GM12878 (cell line): Measurements from ENCODE around the gene MYOM1.

Experiments used
- EP300 ChIP-seq, 2 experiments: fragments of 150-350 bp in 1 of 2; IDR thresholded peaks; 2 replicates each; pipeline ENCODE4 v1.6.1; 2011 to 2012; ENCODE audit warnings: low read depth in 2 of 2, low read length in 2 of 2, borderline replicate concordance in 1 of 2, improper control_type of control experiment in 1 of 2, inconsistent platforms in 1 of 2; ENCODE audit not compliant: control insufficient read depth in 1 of 2
- HCFC1 ChIP-seq: fragments of 150-350 bp; IDR thresholded peaks from 2 replicates; pipeline ENCODE4 v1.6.1; 2014; ENCODE audit warnings: low read length
- SUPT20H ChIP-seq: IDR thresholded peaks from 2 replicates; pipeline ENCODE4 v1.6.1; 2011; ENCODE audit warnings: low read depth, mild to moderate bottlenecking, low read length, moderate library complexity, borderline replicate concordance; ENCODE audit not compliant: control insufficient read depth
- TAF1 ChIP-seq: IDR thresholded peaks from 2 replicates; pipeline ENCODE4 v1.6.1; 2011; ENCODE audit warnings: mild to moderate bottlenecking, low read depth, low read length, borderline replicate concordance
- TF ChIP-seq, protein P1 (sequence below): fragments of 450-650 bp; IDR thresholded peaks from 2 replicates; pipeline ENCODE4 v1.6.1; 2018; ENCODE audit warnings: borderline replicate concordance, mild to moderate bottlenecking; ENCODE audit not compliant: partially characterized antibody

DNA sequence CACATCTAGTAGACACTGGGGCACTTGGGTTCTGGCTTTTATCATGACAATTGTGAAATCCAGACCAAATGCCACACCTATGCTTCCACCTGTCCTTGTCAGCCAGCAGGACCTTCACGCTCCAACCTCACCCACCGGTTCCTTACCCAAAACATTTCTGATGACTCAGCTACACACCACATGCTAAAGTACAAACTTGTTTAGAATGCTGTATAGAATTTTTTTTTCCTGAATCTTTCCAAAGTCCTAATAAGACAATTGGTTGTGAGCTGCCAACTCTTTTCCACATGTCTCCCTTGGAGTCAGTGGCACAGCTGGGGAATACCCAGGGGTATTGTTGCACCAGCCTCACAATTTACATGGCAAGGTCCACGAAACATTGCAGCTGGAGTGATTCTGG, 131.3 kb downstream of the MYOM1 start:
- TF ChIP-seq TAF1 (no peak), EP300 (IDR thresholded peaks at IDR 0.05; ENCODE audit: borderline replicate concordance in 1 of 2, control insufficient read depth in 1 of 2, low read depth in 2 of 2, low read length in 2 of 2) (no peak), SUPT20H (no peak), HCFC1 (no peak)
- TF ChIP-seq, protein P1, sequence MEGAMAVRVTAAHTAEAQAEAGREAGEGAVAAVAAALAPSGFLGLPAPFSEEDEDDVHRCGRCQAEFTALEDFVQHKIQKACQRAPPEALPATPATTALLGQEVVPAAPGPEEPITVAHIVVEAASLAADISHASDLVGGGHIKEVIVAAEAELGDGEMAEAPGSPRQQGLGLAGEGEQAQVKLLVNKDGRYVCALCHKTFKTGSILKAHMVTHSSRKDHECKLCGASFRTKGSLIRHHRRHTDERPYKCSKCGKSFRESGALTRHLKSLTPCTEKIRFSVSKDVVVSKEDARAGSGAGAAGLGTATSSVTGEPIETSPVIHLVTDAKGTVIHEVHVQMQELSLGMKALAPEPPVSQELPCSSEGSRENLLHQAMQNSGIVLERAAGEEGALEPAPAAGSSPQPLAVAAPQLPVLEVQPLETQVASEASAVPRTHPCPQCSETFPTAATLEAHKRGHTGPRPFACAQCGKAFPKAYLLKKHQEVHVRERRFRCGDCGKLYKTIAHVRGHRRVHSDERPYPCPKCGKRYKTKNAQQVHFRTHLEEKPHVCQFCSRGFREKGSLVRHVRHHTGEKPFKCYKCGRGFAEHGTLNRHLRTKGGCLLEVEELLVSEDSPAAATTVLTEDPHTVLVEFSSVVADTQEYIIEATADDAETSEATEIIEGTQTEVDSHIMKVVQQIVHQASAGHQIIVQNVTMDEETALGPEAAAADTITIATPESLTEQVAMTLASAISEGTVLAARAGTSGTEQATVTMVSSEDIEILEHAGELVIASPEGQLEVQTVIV, result no peak
